Uterus (tissue), 4 donors: ENCODE measurements around the gene RPS25. TPM values are rescaled to one million over a fixed set of nuclear protein-coding genes. Genes with fewer than 3 reads are reported as not detected.
"Not testable (repeated sequence)": the region's sequence is repeated elsewhere in the genome, so short reads cannot be mapped to it uniquely, and the experiment has no call there.

Experiments used
- DNase-seq, 2 donors: peaks; one replicate each; pipeline ENCODE4 v3.0.0-alpha.2; 2019 to 2020
- H3K27ac ChIP-seq, 2 donors: fragments of 200-600 bp; sonication (generic); 1 replicate in 1 of 2; 2 replicates in 1 of 2; pipeline ENCODE4 v1.5.1; 2016 to 2018
- H3K27me3 ChIP-seq, 2 donors: fragments of 200-600 bp; sonication (generic); one replicate each; pipeline ENCODE4 v1.5.1; 2018 to 2019; ENCODE audit warnings: control low read depth in 1 of 2
- H3K36me3 ChIP-seq, 2 donors: fragments of 200-600 bp; sonication (generic); one replicate each; pipeline ENCODE4 v1.5.1; 2019; ENCODE audit warnings: control low read depth in 1 of 2
- H3K4me1 ChIP-seq, 2 donors: fragments of 200-600 bp; sonication (generic); one replicate each; pipeline ENCODE4 v1.5.1; 2018 to 2019; ENCODE audit warnings: control low read depth in 1 of 2
- H3K4me3 ChIP-seq, 2 donors: fragments of 200-600 bp; sonication (generic); 1 replicate in 1 of 2; 2 replicates in 1 of 2; pipeline ENCODE4 v1.5.1; 2018 to 2019; ENCODE audit warnings: mild to moderate bottlenecking in 1 of 2
- H3K9me3 ChIP-seq, 2 donors: fragments of 200-600 bp; sonication (generic); one replicate each; pipeline ENCODE4 v1.5.1; 2019; ENCODE audit warnings: control low read depth in 1 of 2
- POLR2A ChIP-seq, 2 donors: fragments of 450-650 bp; IDR thresholded peaks; one replicate each; pipeline ENCODE4 v1.6.1; 2016; ENCODE audit warnings: antibody characterized with exemption in 2 of 2, mild to moderate bottlenecking in 1 of 2, moderate library complexity in 1 of 2
- intact Hi-C: fragments of 100-400 bp; cut with DNase I; formaldehyde crosslinking; loops from one replicate; pipeline ENCODE4 v1.15.1; 2023; ENCODE audit warnings: low total_unique reads
- total RNA-seq, 4 donors: library from RNA; depleted of rRNA in 3 of 4; stranded (reverse); fragments of >200 nt in 3 of 4; gene quantifications; one replicate each; pipeline versions ENCODE4 v1.1.0 to v1.2.4, GENCODE V29; 2014 to 2023
- TF ChIP-seq, protein P1 (sequence below), 4 experiments: fragments of 200-600 bp in 2 of 4; fragments of 450-650 bp in 2 of 4; sonication (generic) in 2 of 4; IDR thresholded peaks; one replicate each; pipeline ENCODE4 v1.5.1; 2016 to 2019; ENCODE audit warnings: antibody characterized with exemption in 4 of 4, mild to moderate bottlenecking in 2 of 4, moderate library complexity in 1 of 4
- donor health status: DM: yes; HTN: yes; CAD: no.

Gene RPS25
- total RNA-seq, 4 donors from 2014 or later, result 1,075 to 3,325 (median 1,649) TPM

DNA sequence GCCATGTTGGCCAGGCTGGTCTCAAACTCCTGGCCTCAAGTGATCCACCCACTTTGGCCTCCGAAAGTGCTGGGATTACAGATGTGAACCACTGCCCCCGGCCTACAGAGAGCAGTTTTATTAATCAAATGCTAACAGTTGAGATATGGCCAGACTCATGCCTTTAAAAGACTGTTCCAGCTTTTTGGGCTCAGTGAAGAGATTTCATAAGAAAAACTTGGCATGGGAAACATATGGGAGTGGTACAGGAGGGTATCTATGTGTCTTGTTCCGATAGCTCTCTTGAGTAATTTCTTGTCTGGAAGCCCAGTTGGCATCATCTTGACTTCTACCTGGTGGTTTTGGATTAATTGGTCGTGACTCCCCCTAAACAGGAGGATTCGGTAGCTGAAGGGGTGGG lies 20.7 kb upstream of the RPS25 start:
- Histone ChIP-seq H3K27ac (no peak overlapping the region), H3K36me3 (no peaks in the 10 kb centered on the region), H3K4me3 (no peak overlapping the region), H3K4me1 (no peaks in the 10 kb centered on the region), H3K9me3 (no peaks in the 10 kb centered on the region), H3K27me3 (no peaks in the 10 kb centered on the region)
- intact Hi-C loops, result no loop called here
- TF ChIP-seq POLR2A (IDR thresholded peaks at IDR 0.05), result no peak
- TF ChIP-seq, protein P1, sequence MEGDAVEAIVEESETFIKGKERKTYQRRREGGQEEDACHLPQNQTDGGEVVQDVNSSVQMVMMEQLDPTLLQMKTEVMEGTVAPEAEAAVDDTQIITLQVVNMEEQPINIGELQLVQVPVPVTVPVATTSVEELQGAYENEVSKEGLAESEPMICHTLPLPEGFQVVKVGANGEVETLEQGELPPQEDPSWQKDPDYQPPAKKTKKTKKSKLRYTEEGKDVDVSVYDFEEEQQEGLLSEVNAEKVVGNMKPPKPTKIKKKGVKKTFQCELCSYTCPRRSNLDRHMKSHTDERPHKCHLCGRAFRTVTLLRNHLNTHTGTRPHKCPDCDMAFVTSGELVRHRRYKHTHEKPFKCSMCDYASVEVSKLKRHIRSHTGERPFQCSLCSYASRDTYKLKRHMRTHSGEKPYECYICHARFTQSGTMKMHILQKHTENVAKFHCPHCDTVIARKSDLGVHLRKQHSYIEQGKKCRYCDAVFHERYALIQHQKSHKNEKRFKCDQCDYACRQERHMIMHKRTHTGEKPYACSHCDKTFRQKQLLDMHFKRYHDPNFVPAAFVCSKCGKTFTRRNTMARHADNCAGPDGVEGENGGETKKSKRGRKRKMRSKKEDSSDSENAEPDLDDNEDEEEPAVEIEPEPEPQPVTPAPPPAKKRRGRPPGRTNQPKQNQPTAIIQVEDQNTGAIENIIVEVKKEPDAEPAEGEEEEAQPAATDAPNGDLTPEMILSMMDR (IDR thresholded peaks at IDR 0.05), result no peak
- no peak for DNase-seq

DNA sequence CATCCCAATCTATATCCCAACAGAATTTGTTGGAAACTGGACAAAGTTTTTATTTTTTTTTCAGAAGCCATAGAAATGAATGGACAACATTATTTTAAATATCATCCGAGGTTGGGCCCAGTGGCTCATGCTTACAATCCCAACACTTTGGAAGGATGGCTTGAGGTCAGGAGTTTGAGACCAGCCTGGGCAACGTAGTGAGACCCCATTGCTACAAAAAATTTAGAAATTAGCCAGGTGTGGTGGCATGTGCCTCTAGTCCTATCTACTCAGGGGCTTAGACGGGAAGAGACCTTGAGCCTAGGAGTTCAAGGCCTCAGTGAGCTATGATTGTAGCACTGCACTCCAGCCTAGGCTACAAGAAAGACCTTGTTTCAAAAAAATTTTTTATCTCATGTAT lies 16.7 kb upstream of the RPS25 start:
- Histone ChIP-seq H3K4me3 (no peak overlapping the region), H3K36me3 (no peaks in the 10 kb centered on the region), H3K4me1 (no peaks in the 10 kb centered on the region), H3K27me3 (no peaks in the 10 kb centered on the region), H3K27ac (no peak overlapping the region), H3K9me3 (no peaks in the 10 kb centered on the region)
- intact Hi-C loops, result no loop called here
- DNase-seq, result no peak
- TF ChIP-seq POLR2A (IDR thresholded peaks at IDR 0.05), result no peak
- TF ChIP-seq, protein P1 (IDR thresholded peaks at IDR 0.05), result no peak

DNA sequence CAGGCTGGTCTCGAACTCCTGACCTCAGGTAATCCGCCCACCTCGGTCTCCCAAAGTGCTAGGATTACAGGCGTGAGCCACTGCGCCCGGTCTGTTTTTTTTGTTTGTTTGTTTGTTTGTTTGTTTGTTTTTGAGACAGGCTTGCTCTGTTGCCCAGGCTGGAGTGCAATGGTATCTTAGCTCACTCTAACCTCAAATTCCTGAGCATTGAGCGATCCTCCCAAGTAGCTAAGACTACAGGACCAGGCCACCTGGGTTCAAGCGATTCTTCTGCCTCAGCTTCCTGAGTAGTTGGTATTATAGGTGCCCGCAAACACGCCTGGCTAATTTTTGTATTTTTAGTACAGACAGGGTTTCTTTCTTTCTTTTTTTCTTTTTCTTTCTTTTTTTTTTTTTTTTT lies 15.3 kb upstream of the RPS25 start:
- intact Hi-C loops, H3K4me1 ChIP-seq, H3K27ac ChIP-seq, H3K27me3 ChIP-seq, H3K9me3 ChIP-seq, H3K36me3 ChIP-seq, DNase-seq, H3K4me3 ChIP-seq: not testable (repeated sequence)

DNA sequence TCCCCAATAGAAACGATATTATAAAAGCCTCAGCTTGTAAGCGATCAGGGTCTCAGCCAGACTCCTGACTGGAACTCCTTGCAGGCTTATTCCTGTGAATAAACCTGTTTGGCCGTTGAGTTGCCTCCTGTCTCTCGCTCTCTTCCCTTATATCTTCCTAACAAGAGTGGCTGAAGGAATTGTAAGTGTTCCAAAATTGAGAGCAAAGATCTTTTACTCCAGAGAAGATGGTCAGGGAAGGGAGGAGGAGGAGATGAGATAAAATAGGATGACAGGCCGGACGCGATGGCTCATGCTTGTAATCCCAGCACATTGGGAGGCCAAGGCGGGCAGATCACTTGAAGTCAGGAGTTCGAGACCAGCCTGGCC lies 13.8 kb upstream of the RPS25 start:
- intact Hi-C loops, result no loop called here
- DNase-seq, result no peak
- Histone ChIP-seq H3K27me3 (no peaks in the 10 kb centered on the region), H3K27ac (no peak overlapping the region), H3K36me3 (no peaks in the 10 kb centered on the region), H3K4me3 (no peak overlapping the region), H3K9me3 (no peaks in the 10 kb centered on the region), H3K4me1 (no peaks in the 10 kb centered on the region)
- TF ChIP-seq POLR2A (IDR thresholded peaks at IDR 0.05), result no peak
- TF ChIP-seq, protein P1 (IDR thresholded peaks at IDR 0.05), result no peak

DNA sequence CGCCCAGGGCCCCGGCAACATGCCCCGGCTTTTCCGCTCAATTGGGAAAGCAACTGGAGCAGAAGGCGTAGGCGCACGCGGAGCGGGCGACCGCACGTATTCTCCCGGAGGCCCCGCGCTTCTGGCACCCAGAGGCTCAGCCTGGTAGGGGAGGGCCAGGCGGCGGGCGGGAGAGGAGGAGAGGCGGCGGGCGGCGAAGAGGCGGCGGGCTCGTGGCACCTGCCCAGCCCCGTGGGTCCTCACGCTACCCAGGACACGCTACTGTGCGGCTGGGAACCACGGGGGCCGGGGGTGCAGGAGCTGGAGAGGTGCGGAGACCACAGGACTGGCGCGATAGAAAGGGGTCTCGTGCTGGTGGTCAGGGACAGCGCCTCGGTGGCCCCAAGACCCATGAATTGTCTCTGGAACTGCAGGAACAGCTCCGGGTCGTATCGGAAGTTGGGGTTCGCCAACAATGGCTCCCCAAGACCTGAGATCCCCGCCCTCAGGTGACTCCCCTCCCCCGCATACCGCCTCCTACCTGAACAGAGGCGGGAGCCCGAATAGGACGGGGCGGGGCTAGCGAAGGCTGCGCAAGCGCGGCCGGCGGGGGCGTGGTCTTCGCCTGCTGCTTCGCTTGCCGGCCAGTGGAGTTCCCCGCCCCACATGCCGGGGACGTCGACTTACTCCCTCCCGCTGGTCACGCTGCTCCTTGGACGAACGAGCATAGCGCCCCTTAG lies 12.3 kb upstream of the RPS25 start, which contains the start of gene SLC37A4:
Gene SLC37A4 (minus strand): TSS at position 549 of the 719 bp plus-strand sequence.
- H3K9me3 ChIP-seq, result no peaks in the 10 kb centered on the region
- peak in 1 of 2 donors; percentile 64 for TF ChIP-seq POLR2A (IDR thresholded peaks at IDR 0.05)
- TF ChIP-seq, protein P1 (IDR thresholded peaks at IDR 0.05), result peak; percentile 83 to 97 (median 90)
- no peaks in the 10 kb centered on the region for H3K4me1 ChIP-seq
- intact Hi-C loops, result no loop called here
- no peaks in the 10 kb centered on the region for H3K36me3 ChIP-seq
- peak; percentile 97 to 98 for DNase-seq
- H3K27ac ChIP-seq, result peak within 1 kb of the TSS; percentile 67 to 82
- no peaks in the 10 kb centered on the region for H3K27me3 ChIP-seq
- H3K4me3 ChIP-seq, result peak within 1 kb of the TSS; percentile 56 to 59

DNA sequence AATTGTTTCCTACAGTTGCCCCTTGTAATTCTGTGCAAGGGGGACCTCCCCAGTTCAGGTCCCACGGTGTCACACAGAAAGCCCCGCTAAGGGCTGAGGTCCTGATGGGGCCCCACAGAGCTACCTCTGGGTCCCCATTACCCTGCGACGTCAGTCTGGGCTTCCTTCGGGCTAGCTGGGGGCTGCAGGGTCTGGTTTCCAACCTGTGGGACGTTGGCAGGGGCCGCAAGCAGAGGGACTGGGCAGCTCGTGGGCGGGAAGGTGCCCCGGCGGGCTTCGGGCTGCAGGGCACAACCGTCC lies 11.8 kb upstream of the RPS25 start:
- DNase-seq, result no peak
- intact Hi-C loops, result no loop called here
- H3K4me1 ChIP-seq, result no peaks in the 10 kb centered on the region
- H3K27me3 ChIP-seq, result no peaks in the 10 kb centered on the region
- peak overlapping the region; percentile 56 to 59 for H3K4me3 ChIP-seq
- H3K9me3 ChIP-seq, result no peaks in the 10 kb centered on the region
- H3K27ac ChIP-seq, result peak overlapping the region; percentile 67 to 82
- no peaks in the 10 kb centered on the region for H3K36me3 ChIP-seq
- TF ChIP-seq POLR2A (IDR thresholded peaks at IDR 0.05), result no peak
- TF ChIP-seq, protein P1 (IDR thresholded peaks at IDR 0.05), result no peak
